NCI-H1092 (cell line): Measurements from ENCODE around the gene PAQR7.

Experiments used
- DNase-seq: peaks from one replicate; lab custom pipeline; 2025; lab: John Stamatoyannopoulos, UW

PAQR7 gene

GRCh38 chr1:25816112-25816718, 59.3 kb downstream of the PAQR7 start:
- no peak for DNase-seq

DNA sequence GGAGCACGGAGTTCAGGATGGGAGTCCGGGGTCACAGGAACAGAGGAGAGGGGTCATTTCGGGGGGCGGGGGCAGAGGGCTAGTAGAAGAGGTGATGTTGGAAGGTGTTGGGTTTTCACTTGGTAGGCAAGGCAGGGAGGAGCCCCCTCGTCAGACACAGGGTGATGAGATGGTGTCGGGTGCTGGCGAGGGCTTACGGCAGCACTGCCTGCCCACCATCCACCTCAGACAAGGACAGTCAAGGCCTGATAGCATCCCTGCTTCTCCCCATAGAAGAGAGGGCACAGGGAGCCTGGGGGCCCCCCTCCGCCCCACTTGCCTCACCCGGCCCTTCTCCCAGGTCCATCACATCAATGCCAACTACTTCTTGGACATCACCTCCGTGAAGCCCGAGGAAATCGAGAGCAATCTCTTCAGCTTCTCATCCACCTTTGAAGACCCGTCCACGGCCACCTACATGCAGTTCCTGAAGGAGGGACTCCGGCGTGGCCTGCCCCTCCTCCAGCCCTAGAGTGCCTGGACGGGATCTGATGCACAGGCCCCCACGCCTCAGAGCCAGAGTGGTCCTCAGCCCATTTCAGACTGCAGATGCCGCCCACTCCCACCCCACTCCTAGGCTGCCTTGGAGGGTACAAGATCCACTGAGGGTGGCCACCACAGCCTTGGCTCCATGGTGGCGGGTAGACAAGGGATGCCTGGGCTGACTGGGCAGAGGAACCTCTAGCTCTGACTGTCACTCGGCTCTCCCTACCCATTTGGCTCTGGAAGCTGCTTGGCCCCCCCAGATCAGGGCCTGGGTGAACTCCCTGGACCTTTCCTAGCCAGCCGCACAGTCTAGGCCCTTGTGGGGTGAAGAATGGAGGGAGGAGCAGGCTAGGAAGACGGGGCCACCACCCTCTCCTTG, 60.0 kb downstream of the PAQR7 start:
- no peak for DNase-seq

GRCh38 chr1:25814549-25815087, 60.9 kb downstream of the PAQR7 start:
- no peak for DNase-seq

- DNase-seq = no peak
Measured at GRCh38 chr1:25813734-25814471, 61.6 kb downstream of the PAQR7 start.

DNA sequence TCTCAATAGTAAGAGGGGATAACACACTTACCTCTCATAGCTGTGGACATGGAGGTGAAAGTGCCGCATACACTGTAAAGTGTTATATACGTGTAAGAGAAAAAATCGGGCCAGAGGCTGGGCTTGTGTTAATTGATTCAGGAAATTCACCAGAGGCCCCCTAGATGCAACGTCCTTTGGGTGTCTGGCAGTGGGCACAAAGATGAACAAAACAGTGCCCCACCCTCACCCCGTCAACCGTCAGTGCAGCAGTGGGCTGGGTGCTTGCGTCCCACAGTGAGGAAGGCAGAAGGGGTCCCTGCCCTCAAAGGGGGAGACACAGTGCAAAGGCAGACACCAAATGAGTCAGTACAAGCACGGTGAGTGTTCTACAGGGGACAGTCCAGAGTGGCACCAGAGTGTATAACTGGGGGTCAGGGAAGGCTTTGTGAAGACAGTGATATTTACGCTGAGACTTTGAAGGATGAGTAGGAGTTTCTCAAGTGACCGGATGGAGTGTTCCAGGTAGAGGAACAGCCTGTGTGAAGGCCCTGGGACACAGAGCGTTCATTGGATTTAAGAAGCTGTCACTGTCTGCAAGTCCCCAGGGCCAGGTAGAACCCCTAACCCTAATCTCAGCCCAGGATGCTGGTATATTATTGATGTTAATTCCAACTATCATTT, 62.3 kb downstream of the PAQR7 start:
- DNase-seq = no peak
